ENCODE data around the gene ZCCHC10. TPM values are rescaled to one million over a fixed set of nuclear protein-coding genes. Genes with fewer than 3 reads are reported as not detected.
"Not testable (repeated sequence)": the region's sequence is repeated elsewhere in the genome, so short reads cannot be mapped to it uniquely, and the experiment has no call there.

ZCCHC10 gene
- total RNA-seq, 2 experiments from 2014 or later = 22.6 to 25.5 TPM

DNA sequence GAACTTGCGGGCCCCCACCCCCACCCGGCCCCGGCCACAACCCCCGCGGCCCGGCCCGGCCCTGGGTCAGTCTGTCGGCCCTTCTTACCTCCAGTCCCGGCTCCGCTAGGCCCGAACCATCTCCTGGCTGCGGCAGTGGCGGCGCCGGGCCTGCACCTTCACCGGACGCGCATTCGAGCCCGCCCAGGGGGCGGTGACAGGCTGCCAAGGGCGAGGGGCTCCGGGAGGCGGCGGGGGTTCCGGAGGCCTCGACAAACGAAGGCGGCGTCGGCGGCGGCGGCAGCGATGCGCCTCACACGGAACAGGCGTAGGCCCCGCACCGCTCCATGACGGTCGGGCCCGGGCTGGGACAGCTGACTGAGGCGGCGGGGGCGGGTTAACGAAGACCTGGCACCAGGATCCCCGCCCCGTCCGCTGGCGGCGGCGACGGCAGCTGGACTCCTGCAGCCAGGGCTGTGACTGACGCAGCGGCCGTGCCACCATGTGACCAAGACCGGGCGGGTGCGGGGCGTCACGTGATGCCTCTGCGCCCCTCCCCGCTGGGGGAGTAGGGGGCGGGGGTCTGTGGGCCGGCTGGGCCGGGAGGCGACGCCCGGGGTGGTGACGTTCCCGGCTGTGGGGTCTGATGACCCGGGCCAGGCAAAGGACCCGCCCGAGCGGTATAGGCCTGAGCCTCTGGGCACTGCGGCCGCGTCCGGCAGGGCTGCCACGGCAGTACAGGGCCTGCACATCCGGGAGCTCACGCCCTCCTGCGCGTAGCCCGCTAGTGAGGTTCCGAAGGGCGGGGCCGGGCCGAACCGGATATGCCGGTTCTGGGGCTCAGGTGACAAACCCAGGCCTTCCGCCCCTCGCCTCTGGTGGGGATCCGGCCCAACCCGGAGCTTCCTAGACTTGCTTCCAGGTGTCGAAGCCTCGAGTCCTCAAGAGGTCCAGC, 62.9 kb downstream of the ZCCHC10 start, which contains the start of gene AFF4:
TSS of gene AFF4 (minus strand) at position 464 of the 934 bp plus-strand sequence. CDS start 26,445 bp downstream, outside the sequence.
- no peaks in the 10 kb centered on the region for H3K27me3 Mint-ChIP-seq
- H3K4me3 Mint-ChIP-seq = peak within 1 kb of the TSS; percentile 93
- H3K4me1 Mint-ChIP-seq (ENCODE audit: low read depth) = peaks cover 29% of the 10 kb centered on the region
- ChIA-PET POLR2A (interaction anchor here (0.9 to 3.0 kb wide), 7 partner anchors 9 to 97 kb away, joined by 3 to 27 read pairs (median 4); partner anchors contain the start of genes GDF9, HSPA4 and UQCRQ), CTCF (interaction anchor here (2.6 kb wide), 1 partner anchor 11 kb away, joined by 7 read pairs; no protein-coding TSS in a partner anchor)
- H3K36me3 Mint-ChIP-seq = peaks cover 8% of the 10 kb centered on the region
- intact Hi-C loops (cut with micrococcal nuclease) = loop anchor here (1.0 to 2.0 kb wide), 3 partner anchors 63 to 97 kb away; partner anchors contain the start of genes GDF9, UQCRQ and ZCCHC10
- DNase-seq = peak; percentile 93
- H3K27ac Mint-ChIP-seq = peak within 1 kb of the TSS; percentile 98
- H3K9me3 Mint-ChIP-seq = no peaks in the 10 kb centered on the region

DNA sequence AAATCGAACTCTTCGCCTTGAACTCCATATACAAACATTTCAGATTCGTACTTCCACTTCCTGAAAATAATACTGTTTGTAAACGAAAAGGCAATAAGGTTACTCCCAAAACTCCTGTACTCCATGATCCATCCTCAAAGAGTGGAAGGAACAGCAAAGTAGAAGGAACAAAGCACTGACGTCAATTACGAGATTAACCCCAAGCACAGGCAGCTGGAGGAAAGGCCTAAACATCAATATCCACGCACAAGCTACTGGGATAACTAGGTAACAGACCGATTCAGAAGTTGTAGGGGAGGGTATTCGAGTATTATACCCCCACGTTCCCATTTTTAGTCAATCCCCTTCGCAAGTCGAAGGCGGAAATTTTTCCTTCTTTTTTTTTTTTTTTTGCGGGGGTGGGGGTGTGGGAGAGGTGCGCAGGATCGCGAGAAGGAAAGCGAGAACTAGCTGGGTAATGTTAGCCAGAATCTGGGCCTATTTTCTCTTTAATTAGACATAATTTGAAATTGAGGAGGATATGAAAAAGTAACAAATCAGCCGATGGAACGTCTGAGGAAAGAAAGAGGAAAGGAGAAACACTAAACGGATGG, 63.8 kb downstream of the ZCCHC10 start:
- intact Hi-C loops (cut with micrococcal nuclease) = loop anchor here (1.0 to 2.0 kb wide), 3 partner anchors 64 to 96 kb away; partner anchors contain the start of genes GDF9, UQCRQ and ZCCHC10
- CTCF ChIA-PET = interaction anchor here (1.1 to 2.6 kb wide), 2 partner anchors 10 to 79 kb away, joined by 3 to 7 read pairs; no protein-coding TSS in a partner anchor
- DNase-seq = peak; percentile 39

DNA sequence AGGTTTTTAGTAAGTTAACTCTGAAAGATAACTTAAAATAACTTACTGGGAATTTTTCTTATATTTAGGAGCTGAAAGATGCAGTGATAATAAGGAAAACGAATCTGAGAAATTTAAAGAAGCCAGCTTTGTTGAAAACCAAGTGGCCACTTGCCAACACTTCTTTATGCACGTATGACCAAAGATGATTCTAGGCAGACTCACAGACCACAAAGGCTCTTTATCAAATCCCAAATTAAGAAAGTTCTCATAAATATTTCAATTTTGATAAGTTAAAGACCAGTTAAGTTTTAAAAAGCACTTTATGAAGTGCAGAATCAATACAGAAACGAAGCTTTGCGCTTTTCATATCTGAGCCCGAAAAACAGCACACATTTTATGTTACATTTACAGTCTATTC, 64.5 kb downstream of the ZCCHC10 start:
- no peaks in the 10 kb centered on the region for H3K27me3 Mint-ChIP-seq
- ChIA-PET POLR2A (interaction anchor here (2.0 to 3.0 kb wide), 2 partner anchors 90 to 95 kb away, joined by 8 to 27 read pairs; partner anchors contain the start of genes GDF9, HSPA4 and UQCRQ), CTCF (interaction anchor here (1.1 to 2.6 kb wide), 2 partner anchors 10 to 78 kb away, joined by 3 to 7 read pairs; no protein-coding TSS in a partner anchor)
- H3K27ac Mint-ChIP-seq = peak overlapping the region; percentile 98
- H3K36me3 Mint-ChIP-seq = peaks cover 10% of the 10 kb centered on the region
- no peaks in the 10 kb centered on the region for H3K9me3 Mint-ChIP-seq
- intact Hi-C loops (cut with micrococcal nuclease) = loop anchor here (2.0 kb wide), 1 partner anchor 65 kb away; the partner anchor contains the start of gene ZCCHC10
- H3K4me1 Mint-ChIP-seq (ENCODE audit: low read depth) = peaks cover 32% of the 10 kb centered on the region
- H3K4me3 Mint-ChIP-seq = peak overlapping the region; percentile 93
- no peak for DNase-seq

More for the DNA sequence above, 63.8 kb downstream of the ZCCHC10 start:
- Mint-ChIP-seq H3K27ac (peak overlapping the region; percentile 98), H3K4me1 (ENCODE audit: low read depth) (peaks cover 32% of the 10 kb centered on the region), H3K9me3 (no peaks in the 10 kb centered on the region), H3K27me3 (no peaks in the 10 kb centered on the region), H3K36me3 (peaks cover 10% of the 10 kb centered on the region), H3K4me3 (peak overlapping the region; percentile 93)
- POLR2A ChIA-PET = interaction anchor here (0.6 to 3.0 kb wide), 6 partner anchors 21 to 1135 kb away, joined by 3 to 27 read pairs (median 4); partner anchors contain the start of genes GDF9, HSPA4 and UQCRQ

DNA sequence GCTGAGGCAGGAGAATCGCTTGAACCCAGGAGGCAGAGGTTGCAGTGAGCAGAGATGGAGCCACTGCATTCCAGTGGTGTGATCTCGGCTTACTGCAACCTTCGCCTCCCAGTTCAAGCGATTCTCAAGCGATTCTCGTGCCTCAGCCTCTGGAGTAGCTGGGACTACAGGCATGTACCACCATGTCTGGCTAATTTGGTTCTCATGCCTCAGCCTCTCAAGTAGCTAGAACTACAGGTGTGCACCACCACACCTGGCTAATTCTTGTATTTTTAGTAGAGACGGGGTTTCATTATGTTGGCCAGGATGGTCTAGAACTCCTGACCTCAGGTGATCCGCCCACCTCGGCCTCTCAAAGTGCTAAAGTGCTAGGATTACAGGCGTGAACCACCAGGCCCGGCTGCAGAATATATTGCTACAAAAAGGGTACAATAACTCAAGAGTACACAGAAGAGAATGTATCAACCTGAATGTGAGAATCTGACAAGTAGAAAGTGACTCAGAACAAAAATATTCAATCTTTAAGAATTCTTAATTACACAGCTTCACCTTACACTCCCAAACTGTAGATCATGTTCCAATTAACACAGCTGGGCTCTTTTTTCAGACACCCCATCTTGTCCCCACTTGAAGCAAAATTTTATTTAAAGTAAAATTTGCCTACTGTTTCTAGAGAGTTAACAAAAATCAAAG, 65.1 kb downstream of the ZCCHC10 start:
- peak overlapping the region; percentile 93 for H3K4me3 Mint-ChIP-seq
- CTCF ChIA-PET = interaction anchor here (1.1 to 2.6 kb wide), 2 partner anchors 9 to 78 kb away, joined by 3 to 7 read pairs; no protein-coding TSS in a partner anchor
- peaks cover 32% of the 10 kb centered on the region for H3K4me1 Mint-ChIP-seq (ENCODE audit: low read depth)
- peak overlapping the region; percentile 5 for H3K27ac Mint-ChIP-seq
- H3K27me3 Mint-ChIP-seq; H3K9me3 Mint-ChIP-seq; DNase-seq; intact Hi-C loops (cut with micrococcal nuclease): not testable (repeated sequence)
- H3K36me3 Mint-ChIP-seq = peaks cover 10% of the 10 kb centered on the region
- POLR2A ChIA-PET = interaction anchor here (3.0 kb wide), 1 partner anchor 91 kb away, joined by 27 read pairs; the partner anchor contains the start of gene HSPA4

DNA sequence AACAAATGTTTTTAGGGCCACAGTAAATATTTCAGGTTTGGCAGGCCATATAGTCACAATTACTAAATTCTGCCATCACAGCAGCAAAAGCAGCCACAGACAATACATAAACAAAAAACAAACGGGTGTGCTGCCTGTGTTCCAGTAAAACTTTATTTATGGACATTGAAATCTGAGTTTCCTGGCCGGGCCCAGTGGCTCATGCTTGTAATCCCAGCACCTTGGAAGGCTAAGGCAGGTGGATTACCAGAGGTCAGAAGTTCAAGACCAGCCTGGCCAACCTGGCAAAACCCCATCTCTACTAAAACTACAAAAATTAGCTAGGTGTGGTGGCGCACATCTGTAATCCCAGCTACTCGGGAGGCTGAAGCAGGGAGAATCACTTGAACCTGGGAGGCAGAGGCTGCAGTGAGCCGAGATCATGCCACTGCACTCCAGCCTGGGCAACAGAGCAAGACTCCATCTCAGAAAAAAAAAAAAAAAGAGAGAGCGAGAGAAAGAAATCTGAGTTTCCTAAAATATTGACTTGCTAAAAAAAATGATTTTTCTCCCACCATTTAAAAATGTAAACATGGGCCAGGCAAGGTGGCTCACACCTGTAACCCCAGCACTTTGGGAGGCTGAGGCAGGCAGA, 70.1 kb downstream of the ZCCHC10 start:
- intact Hi-C loops (cut with micrococcal nuclease); POLR2A ChIA-PET: not testable (repeated sequence)

DNA sequence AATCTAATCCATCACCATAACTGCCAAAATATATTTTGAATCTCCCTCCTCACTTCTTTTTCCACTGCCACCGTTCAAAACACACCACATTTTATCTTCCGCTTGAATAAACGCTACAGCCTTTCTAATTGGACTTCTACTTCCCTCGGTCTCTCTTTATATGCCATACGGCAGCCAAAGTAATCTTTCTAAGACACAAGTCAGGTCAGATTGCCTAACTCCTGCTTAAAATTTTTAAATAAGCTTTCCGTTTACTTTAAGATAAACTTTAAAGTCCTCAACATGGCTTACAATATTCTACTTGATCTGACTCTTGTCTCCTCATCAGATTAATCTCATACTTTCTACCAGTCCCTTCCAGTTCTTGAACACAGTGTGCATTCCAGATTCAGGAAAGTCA, 72.6 kb downstream of the ZCCHC10 start:
- H3K9me3 Mint-ChIP-seq = no peaks in the 10 kb centered on the region
- H3K27ac Mint-ChIP-seq = no peak overlapping the region
- POLR2A ChIA-PET = no interaction called here
- intact Hi-C loops (cut with micrococcal nuclease) = no loop called here
- H3K4me3 Mint-ChIP-seq = no peak overlapping the region
- peaks cover 38% of the 10 kb centered on the region for H3K4me1 Mint-ChIP-seq (ENCODE audit: low read depth)
- no peak for DNase-seq
- CTCF ChIA-PET = no interaction called here
- H3K27me3 Mint-ChIP-seq = no peaks in the 10 kb centered on the region
- H3K36me3 Mint-ChIP-seq = peaks cover 15% of the 10 kb centered on the region

More for the DNA sequence above, 70.1 kb downstream of the ZCCHC10 start:
- H3K9me3 Mint-ChIP-seq, H3K4me3 Mint-ChIP-seq, H3K27ac Mint-ChIP-seq, CTCF ChIA-PET, DNase-seq, H3K27me3 Mint-ChIP-seq: not testable (repeated sequence)
- peaks cover 11% of the 10 kb centered on the region for H3K36me3 Mint-ChIP-seq
- peaks cover 51% of the 10 kb centered on the region for H3K4me1 Mint-ChIP-seq (ENCODE audit: low read depth)

DNA sequence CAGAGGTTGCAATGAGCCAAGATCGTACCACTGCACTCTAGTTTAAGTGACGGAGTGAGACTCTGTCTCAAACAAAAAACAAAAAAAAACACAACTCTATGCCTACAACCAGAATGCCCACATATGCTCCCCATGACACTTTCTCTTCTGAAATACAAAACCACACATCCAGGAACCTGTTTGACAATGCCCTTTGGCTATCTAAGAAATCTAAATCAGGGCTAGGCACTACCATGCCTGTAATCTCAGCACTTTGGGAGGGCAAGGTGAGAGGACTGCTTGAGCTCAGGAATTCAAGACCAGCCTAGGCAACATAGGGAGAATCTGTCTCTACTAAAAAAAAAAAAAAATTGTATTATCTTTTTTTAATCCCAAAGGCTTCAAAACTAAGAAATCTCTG, 73.5 kb downstream of the ZCCHC10 start:
- DNase-seq = no peak
- no peaks in the 10 kb centered on the region for H3K9me3 Mint-ChIP-seq
- ChIA-PET POLR2A (no interaction called here), CTCF (interaction anchor here (1.7 kb wide), 1 partner anchor 9 kb away, joined by 7 read pairs; the partner anchor contains the start of gene AFF4)
- H3K36me3 Mint-ChIP-seq = peaks cover 13% of the 10 kb centered on the region
- H3K27me3 Mint-ChIP-seq = no peaks in the 10 kb centered on the region
- no peak overlapping the region for H3K27ac Mint-ChIP-seq
- intact Hi-C loops (cut with micrococcal nuclease) = no loop called here
- peaks cover 40% of the 10 kb centered on the region for H3K4me1 Mint-ChIP-seq (ENCODE audit: low read depth)
- H3K4me3 Mint-ChIP-seq = no peak overlapping the region

DNA sequence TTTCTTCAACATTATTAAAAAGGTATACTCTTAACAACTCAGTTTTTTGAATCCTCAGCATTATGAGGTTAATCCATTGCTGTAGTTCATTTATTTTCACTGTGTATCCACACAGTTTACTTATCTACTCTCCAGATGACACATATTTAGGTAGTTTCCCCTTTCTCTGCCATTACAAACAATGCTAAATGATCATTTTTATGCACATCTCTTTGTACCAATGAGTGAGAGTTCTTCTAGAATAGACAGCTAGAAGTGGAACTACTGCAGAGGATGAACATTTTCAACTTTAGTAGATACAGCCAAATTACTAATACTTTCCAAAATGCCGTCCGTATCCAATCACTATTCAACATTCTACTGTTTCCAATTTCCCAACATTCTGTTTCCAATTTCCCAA, 74.5 kb downstream of the ZCCHC10 start:
- Mint-ChIP-seq H3K9me3 (no peaks in the 10 kb centered on the region), H3K4me1 (ENCODE audit: low read depth) (peaks cover 42% of the 10 kb centered on the region), H3K27ac (no peak overlapping the region), H3K4me3 (no peak overlapping the region), H3K36me3 (peaks cover 13% of the 10 kb centered on the region), H3K27me3 (no peaks in the 10 kb centered on the region)
- POLR2A ChIA-PET = no interaction called here
- DNase-seq = no peak
- intact Hi-C loops (cut with micrococcal nuclease) = no loop called here
- CTCF ChIA-PET = interaction anchor here (1.7 kb wide), 1 partner anchor 10 kb away, joined by 7 read pairs; the partner anchor contains the start of gene AFF4

DNA sequence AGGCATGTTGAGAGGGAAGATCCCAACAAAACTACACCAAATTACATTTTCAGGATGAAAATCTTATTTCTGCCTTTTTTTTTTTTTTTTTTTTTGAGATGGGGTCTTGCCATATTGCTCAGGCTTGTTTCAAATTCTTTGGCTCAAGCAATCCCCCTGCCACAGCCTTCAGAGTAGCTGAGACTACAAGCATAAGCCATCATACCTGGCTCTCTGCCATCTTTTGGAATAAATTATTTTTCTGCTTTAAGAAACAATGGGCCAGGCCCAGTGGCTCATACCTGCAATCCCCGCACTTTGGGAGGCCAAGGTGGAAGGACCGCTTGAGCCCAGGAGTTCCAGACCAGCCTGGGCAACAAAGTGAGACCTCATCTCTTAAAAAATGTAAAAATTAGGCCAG, 77.2 kb downstream of the ZCCHC10 start:
- H3K36me3 Mint-ChIP-seq = peaks cover 11% of the 10 kb centered on the region
- no peaks in the 10 kb centered on the region for H3K27me3 Mint-ChIP-seq
- no peak overlapping the region for H3K27ac Mint-ChIP-seq
- ChIA-PET CTCF (no interaction called here), POLR2A (no interaction called here)
- peaks cover 50% of the 10 kb centered on the region for H3K4me1 Mint-ChIP-seq (ENCODE audit: low read depth)
- no peak overlapping the region for H3K4me3 Mint-ChIP-seq
- intact Hi-C loops (cut with micrococcal nuclease) = no loop called here
- no peak for DNase-seq
- no peaks in the 10 kb centered on the region for H3K9me3 Mint-ChIP-seq

DNA sequence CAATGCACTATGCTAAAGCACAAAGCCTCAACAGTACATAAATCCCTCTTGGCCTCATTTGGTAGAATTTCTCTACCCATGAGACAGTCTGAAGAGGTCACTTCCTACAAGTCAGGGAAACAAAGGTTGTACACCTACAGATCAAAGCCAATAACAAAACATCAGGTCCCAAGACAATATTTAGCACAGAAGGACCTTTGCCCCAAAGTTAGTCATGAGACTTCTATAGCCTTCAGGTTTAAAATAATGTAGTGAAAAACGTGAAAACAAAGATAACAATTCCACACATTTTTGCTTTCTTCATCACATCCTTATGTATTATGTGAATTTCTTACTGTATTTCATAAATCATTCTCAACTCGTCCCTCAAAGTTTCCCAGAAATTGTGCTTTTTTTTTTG, 78.7 kb downstream of the ZCCHC10 start:
- no peak overlapping the region for H3K27ac Mint-ChIP-seq
- no peak overlapping the region for H3K4me3 Mint-ChIP-seq
- no peaks in the 10 kb centered on the region for H3K9me3 Mint-ChIP-seq
- no peak for DNase-seq
- no peaks in the 10 kb centered on the region for H3K27me3 Mint-ChIP-seq
- intact Hi-C loops (cut with micrococcal nuclease) = no loop called here
- H3K4me1 Mint-ChIP-seq (ENCODE audit: low read depth) = peaks cover 46% of the 10 kb centered on the region
- ChIA-PET CTCF (no interaction called here), POLR2A (no interaction called here)
- H3K36me3 Mint-ChIP-seq = peaks cover 9% of the 10 kb centered on the region
